ENCODE data around the gene PLA2G15. TPM values are rescaled to one million over a fixed set of nuclear protein-coding genes. Genes with fewer than 3 reads are reported as not detected.

PLA2G15 gene
- total and polyA plus RNA-seq, 2 experiments from 2014 or later = 24.2 to 31.7 TPM

DNA sequence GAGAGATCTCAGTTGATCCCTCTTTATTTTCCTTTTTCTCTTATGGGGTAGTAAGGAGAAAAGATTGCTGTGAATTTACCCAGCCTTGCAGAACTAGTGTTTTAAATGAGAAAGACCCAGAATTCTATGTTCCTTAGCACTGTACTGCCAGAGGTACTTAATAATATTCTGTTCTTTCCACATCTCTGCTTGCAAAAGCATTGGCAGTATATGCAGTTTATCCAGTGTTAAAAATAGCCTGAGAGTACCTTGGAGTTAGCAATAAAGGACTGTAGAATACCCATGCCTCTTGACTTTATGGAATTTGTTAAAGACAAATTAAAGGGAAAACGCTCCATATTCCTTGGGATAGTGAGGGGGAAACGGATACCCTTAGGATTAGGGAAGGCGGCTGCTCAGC lies 31.1 kb downstream of the PLA2G15 start:
- H3K4me1 ChIP-seq (ENCODE audit: insufficient read depth) = peaks cover 5% of the 10 kb centered on the region
- H4K20me1 ChIP-seq (ENCODE audit: insufficient read depth, poor library complexity, severe bottlenecking) = no peaks in the 10 kb centered on the region
- TF ChIP-seq EZH2 (IDR thresholded peaks at IDR 0.05; ENCODE audit: borderline replicate concordance) (no peak), EZH2phosphoT487 (IDR thresholded peaks at IDR 0.05; ENCODE audit: low read depth, severe bottlenecking, unreplicated experiment) (no peak)
- TF ChIP-seq, protein P1, sequence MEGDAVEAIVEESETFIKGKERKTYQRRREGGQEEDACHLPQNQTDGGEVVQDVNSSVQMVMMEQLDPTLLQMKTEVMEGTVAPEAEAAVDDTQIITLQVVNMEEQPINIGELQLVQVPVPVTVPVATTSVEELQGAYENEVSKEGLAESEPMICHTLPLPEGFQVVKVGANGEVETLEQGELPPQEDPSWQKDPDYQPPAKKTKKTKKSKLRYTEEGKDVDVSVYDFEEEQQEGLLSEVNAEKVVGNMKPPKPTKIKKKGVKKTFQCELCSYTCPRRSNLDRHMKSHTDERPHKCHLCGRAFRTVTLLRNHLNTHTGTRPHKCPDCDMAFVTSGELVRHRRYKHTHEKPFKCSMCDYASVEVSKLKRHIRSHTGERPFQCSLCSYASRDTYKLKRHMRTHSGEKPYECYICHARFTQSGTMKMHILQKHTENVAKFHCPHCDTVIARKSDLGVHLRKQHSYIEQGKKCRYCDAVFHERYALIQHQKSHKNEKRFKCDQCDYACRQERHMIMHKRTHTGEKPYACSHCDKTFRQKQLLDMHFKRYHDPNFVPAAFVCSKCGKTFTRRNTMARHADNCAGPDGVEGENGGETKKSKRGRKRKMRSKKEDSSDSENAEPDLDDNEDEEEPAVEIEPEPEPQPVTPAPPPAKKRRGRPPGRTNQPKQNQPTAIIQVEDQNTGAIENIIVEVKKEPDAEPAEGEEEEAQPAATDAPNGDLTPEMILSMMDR (IDR thresholded peaks at IDR 0.05; ENCODE audit: poor library complexity) = no peak
- no peak overlapping the region for H2AFZ ChIP-seq
- no peaks in the 10 kb centered on the region for H3K9me3 ChIP-seq (ENCODE audit: low read depth)
- H3K27me3 ChIP-seq = no peaks in the 10 kb centered on the region
- 78% methylated on average over 3 of the region's 3 CpGs for WGBS (ENCODE audit: low lambda C conversion rate, missing lambda C conversion rate)
- H3K27ac ChIP-seq = peak overlapping the region; percentile 23
- no peaks in the 10 kb centered on the region for H3K9me2 ChIP-seq (replicated peaks; ENCODE audit: insufficient read depth)
- H3K4me2 ChIP-seq = no peak overlapping the region
- H3K36me3 ChIP-seq (replicated peaks; ENCODE audit: insufficient read depth, low read depth) = no peaks in the 10 kb centered on the region
- no peak overlapping the region for H3K4me3 ChIP-seq
- H3K79me2 ChIP-seq = peaks cover 47% of the 10 kb centered on the region
- DNase-seq (ENCODE audit: low spot score) = no peak

DNA sequence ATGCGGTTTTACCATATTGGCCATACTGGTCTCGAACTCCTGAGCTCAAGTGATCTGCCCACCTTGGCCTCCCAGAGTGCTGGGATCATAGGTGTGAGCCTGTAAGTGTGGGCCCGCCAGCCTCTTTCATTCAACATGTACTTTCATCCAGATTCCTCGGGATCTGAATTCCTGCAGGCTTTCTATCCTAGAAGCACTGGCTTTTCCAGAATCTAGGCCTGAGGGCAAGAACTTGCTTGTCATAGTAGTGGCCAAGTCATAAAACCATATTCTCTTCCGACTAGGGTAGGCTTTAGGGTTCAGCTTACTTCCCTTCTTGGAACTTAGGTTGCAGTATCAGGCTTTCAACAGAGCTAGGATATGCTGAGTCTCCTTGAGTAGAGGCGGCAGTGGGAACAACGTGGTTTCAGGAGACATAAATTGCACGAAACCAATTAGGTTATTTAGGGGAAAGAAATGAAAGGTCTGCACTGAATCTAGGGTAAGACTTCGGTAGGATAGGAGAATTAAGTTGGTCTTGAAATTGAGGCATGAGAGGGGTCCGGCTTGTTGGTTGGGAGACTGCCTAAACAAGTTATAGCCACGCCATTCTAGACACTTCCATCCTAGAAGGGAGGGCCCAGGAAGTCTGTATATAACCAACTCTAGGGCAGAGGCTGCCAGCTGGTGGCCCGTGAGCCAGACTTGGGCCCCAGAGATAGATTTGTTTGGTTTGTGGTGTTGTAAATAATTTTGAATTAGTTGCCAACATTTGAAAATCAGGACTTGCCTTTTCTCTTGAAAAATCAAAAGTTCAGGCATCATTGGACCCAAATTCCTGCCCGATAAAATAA lies 34.8 kb downstream of the PLA2G15 start:
- Histone ChIP-seq H3K9me2 (replicated peaks; ENCODE audit: insufficient read depth) (no peaks in the 10 kb centered on the region), H3K36me3 (replicated peaks; ENCODE audit: insufficient read depth, low read depth) (no peaks in the 10 kb centered on the region), H3K27ac (no peak overlapping the region), H3K9me3 (ENCODE audit: low read depth) (no peaks in the 10 kb centered on the region), H4K20me1 (ENCODE audit: insufficient read depth, poor library complexity, severe bottlenecking) (no peaks in the 10 kb centered on the region), H3K4me3 (no peak overlapping the region), H3K4me2 (no peak overlapping the region), H3K27me3 (no peaks in the 10 kb centered on the region), H2AFZ (no peak overlapping the region), H3K4me1 (ENCODE audit: insufficient read depth) (peaks cover 5% of the 10 kb centered on the region), H3K79me2 (peaks cover 15% of the 10 kb centered on the region)
- 93% methylated on average over 13 of the region's 13 CpGs for WGBS (ENCODE audit: low lambda C conversion rate, missing lambda C conversion rate)
- no peak for TF ChIP-seq EZH2phosphoT487 (IDR thresholded peaks at IDR 0.05; ENCODE audit: low read depth, severe bottlenecking, unreplicated experiment)
- TF ChIP-seq, protein P1 (IDR thresholded peaks at IDR 0.05; ENCODE audit: poor library complexity) = no peak
- TF ChIP-seq EZH2 (IDR thresholded peaks at IDR 0.05; ENCODE audit: borderline replicate concordance) = no peak
- no peak for DNase-seq (ENCODE audit: low spot score)

DNA sequence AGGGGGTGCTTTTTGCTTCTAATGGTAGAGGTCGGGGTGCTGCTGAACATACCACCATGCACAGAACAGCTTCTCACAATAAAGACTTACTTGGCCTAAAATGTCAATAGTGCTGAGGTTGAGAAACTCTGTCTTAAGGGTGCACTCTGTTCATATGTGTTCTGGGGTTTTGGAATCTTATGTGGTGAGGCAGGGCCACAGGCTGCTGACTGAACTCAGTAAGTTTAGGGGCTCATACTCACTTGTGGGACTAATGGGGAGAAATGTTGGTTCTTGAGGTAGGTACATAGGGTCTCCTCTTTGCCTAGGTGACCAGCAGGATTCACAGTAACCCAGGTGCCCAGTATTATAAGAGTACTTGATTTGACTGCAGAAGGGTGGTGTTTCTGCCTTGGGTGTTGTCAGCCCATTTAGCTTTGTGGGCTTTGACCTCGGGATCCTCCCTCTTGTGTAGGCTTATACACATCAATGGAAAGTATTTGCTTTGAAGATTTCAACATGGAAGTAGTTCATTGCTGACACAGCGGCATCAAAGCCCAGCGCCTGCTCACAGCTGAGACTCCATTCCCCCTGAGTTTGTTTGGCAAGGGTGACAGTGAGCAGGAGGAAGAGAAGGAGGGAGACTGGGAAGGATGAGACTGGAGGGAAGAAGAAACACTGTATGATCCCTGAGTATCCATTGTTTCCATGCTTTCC lies 36.3 kb downstream of the PLA2G15 start:
- 80% methylated on average over 4 of the region's 4 CpGs for WGBS (ENCODE audit: low lambda C conversion rate, missing lambda C conversion rate)
- no peak for DNase-seq (ENCODE audit: low spot score)

More for the DNA sequence above, 36.3 kb downstream of the PLA2G15 start:
- Histone ChIP-seq H3K27me3 (no peaks in the 10 kb centered on the region), H2AFZ (no peak overlapping the region), H3K79me2 (peaks cover 21% of the 10 kb centered on the region), H4K20me1 (ENCODE audit: insufficient read depth, poor library complexity, severe bottlenecking) (no peaks in the 10 kb centered on the region), H3K9me3 (ENCODE audit: low read depth) (no peaks in the 10 kb centered on the region), H3K27ac (no peak overlapping the region), H3K4me2 (no peak overlapping the region), H3K4me3 (no peak overlapping the region), H3K4me1 (ENCODE audit: insufficient read depth) (no peaks in the 10 kb centered on the region), H3K9me2 (replicated peaks; ENCODE audit: insufficient read depth) (no peaks in the 10 kb centered on the region), H3K36me3 (replicated peaks; ENCODE audit: insufficient read depth, low read depth) (no peaks in the 10 kb centered on the region)
- TF ChIP-seq, protein P1 (IDR thresholded peaks at IDR 0.05; ENCODE audit: poor library complexity) = no peak
- no peak for TF ChIP-seq EZH2phosphoT487 (IDR thresholded peaks at IDR 0.05; ENCODE audit: low read depth, severe bottlenecking, unreplicated experiment)
- no peak for TF ChIP-seq EZH2 (IDR thresholded peaks at IDR 0.05; ENCODE audit: borderline replicate concordance)

All from hepatocyte (in vitro differentiated cells).